Stimulated activated CD8-positive, alpha-beta memory T cell treated with anti-CD3 and anti-CD28 coated beads, Interleukin-7, amount 100 ng/mL, for 24 hours (primary cell): ENCODE results near the gene SPG11.
"Not testable (repeated sequence)": the region's sequence is repeated elsewhere in the genome, so short reads cannot be mapped to it uniquely, and the experiment has no call there.

ENCODE experiments used
- DNase-seq: peaks from one replicate; pipeline ENCODE4 v3.0.0-alpha.2; 2020; ENCODE audit warnings: low read depth

Gene SPG11

GRCh38 chr15:44606740-44607139, 56.7 kb downstream of the SPG11 start:
- DNase-seq: no peak

GRCh38 chr15:44603126-44603525, 60.3 kb downstream of the SPG11 start:
- DNase-seq: no peak

GRCh38 chr15:44598892-44599291, 64.6 kb downstream of the SPG11 start:
- DNase-seq: no peak

DNA sequence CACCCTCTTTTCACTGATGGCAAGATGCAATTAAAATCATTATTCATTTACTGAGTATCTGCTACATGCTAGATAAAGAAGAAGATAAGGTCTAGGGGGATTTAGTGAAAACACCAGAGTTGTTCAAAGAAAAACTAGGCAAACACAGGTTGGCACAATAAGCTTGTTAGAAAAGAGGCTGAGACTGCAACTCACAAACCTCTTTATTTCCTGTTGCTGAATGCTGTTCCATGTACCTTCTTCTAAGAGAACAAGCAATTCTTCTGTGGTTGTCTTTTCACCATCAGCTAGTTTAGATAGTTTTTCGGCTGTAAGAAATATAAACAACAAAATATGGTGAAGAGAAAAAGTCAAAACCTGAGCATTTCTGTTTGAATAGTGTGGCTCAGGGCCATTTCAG, 65.4 kb downstream of the SPG11 start:
- no peak for DNase-seq

DNA sequence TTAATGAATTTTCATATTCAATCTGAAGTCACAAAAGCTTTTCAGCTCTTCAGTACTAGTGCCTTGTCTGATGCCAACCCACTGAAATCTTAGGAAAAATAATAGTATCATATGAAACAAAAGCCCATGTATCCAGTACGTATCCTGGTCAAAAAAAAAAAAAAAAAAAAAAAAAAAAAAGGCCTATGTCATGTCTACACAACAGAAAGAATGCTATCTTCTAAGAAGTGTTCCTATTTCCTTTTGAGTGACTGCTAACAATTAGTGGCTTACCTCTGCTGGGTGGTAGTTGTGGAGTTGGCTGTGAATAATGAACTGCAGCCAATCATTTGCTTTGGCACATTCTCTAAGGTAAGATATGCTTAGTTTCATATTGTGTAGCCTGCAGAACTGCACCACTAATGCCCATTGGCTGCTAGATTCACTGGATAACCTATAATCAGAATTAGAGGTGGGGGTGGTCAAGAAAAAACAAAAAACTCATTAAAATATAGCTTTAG, 66.9 kb downstream of the SPG11 start:
- DNase-seq: no peak

- no peak for DNase-seq
These were observed 67.6 kb downstream of the SPG11 start for GRCh38 chr15:44595656-44596510.

- DNase-seq: no peak
These were observed 68.2 kb downstream of the SPG11 start for GRCh38 chr15:44595246-44595645.

DNA sequence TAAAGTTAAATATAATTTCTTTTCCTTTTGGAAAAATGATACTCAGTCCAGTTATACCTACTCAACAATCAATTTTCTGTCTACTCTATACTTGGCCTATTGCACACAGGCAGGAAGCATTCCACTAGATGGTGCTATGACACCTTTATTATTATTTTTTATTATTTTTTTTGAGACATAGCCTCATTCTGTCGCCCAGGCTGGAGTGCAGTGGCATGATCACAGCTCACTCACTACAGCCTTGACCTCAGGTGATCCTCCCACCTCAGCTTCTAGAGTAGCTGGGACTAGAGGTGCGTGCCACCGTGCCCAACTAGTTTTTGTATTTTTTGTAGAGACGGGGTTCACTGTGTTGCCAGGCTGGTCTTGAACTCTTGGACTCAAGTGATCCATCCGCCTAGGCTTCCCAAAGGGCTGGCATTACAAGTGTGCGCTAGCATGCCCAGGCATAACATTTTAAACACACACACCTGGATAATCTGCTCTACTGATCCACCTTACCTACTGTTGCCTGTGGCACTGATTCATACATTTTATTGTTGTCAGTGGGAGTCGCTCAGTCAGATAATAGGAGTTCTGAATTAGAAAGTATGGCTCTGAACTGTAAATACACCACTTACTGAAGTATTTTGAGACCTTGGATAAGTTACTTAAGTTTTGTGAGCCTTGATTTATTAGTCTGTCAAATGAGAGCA, 70.3 kb downstream of the SPG11 start:
- DNase-seq: no peak

DNA sequence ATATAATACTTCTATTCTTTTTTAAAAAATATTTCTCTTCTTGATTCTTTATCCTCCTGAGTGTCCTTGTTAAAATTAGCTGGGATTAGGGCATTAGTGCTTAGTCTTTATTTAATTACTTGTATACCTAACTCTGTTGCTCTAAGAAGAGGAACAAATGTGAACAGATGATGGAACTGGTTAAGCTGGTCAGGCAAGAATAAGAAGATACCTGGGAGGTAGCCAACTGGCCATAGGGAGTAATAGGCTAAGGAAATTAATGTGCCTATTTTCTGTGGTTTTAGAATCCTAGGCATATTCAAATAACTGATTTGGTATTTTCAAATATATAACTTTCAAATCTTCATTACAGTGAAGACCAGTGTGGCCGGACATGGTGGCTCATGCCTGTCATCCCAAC, 72.1 kb downstream of the SPG11 start:
- no peak for DNase-seq

DNA sequence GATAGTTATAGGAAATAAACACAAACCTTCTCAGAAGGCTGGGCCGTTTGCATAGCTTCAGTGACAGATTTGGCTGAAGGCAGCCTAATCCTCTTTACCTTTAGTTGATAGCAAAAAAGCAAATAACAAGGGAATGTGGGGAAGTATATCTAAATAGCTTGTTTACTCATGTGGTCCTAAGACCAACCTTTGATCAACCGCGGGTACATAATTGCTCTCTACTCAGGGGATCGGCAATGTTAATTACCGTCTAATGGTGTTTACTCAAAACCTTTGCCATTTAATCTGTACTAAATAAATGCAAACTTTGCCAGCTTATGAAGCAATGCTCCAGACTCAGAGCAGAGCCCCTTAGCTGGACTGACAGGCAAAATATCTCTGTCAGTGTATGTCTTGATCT, 74.9 kb downstream of the SPG11 start:
- DNase-seq: no peak

GRCh38 chr15:44585633-44586032, 77.8 kb downstream of the SPG11 start:
- DNase-seq: no peak

DNA sequence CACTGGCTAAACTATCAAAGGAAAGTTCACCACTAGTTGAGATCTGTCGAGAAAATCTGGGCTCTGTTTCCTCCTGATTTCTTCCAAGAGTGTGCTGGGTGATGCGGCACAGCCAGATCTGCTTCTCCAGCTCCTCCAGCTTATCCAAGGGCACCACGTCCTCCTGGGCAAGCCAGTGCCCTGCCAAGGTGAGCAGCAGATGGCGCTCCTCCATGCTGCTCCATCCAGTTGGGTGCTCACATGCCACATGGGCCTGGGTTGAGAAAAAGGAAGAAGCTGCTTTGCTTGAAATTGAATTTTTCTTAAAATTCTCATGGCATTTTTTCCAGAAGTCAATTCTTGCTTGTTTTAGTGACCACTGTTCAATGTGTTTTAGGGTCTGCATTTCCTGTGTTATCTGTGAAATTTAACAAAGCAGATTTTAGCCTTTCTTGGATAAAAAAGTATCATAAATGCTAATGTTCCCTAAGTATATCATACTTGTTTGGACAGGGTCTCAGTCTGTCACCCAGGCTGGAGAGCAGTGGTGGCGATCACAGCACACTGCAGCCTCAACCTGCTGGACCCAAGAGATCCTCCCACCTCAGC, 79.2 kb downstream of the SPG11 start:
- DNase-seq: peak; percentile 25

DNA sequence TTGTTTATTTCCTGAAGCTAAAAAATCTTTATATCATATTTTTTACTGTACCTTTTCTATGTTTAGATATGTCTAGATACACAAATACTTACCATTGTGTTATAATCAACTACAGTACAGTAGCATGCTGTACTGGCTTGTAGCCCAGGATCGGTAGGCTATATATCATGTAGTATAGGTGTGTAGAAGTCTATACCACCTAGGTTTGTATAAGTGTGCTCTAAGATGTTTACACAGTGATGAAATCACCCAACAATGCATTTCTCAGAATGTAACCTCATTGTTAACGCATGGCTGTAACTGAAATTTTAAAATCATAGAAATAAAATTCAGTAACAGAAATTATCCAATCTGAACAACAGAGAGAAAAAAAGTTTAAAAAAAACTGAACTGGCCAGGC, 83.4 kb downstream of the SPG11 start:
- DNase-seq: no peak

- no peak for DNase-seq
These were observed 88.7 kb downstream of the SPG11 start for GRCh38 chr15:44574734-44575133.

- DNase-seq: no peak
These were observed 90.1 kb downstream of the SPG11 start for GRCh38 chr15:44573386-44573785.

GRCh38 chr15:44570361-44570760, 93.1 kb downstream of the SPG11 start:
- DNase-seq: no peak

DNA sequence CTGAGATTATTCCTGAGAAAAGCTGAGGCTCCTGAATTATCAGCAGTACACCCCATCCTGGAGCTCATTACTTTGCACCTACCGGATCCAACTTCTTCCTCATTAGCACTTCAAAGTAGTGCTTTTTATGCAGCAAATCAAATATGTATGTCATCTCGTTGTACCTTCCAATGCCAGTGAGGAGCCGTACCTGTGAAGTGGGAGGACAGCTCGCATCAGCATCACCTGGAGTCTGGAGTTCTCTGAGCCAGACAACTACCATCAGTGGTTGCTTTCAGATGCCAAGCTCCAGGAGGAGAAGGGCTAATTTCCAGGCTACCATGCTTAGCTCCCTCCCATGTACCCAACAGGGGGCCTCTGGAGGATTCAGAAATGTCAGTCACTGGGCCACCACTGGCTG, 94.1 kb downstream of the SPG11 start:
- no peak for DNase-seq

DNA sequence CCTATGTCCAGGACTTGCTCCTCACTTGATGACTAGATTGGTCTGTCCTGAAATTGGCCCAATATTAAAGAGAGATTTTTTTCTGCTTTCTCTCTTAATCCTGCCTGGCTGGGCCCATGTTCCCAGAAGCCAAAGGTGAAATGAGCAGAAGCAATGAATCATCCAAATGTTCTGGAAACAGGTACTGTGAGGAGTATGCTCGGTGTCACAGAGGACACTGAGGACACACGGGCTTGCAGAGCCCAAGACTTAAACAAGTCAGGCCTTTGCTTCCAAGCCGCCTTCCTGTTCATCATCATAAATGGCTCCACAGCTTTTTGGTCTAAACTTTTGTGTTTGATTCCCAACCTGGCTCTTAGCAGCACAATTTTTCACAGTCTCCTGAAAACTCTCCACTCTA, 95.1 kb downstream of the SPG11 start:
- no peak for DNase-seq

- no peak for DNase-seq
These were observed 97.3 kb downstream of the SPG11 start for GRCh38 chr15:44566155-44566540.

DNA sequence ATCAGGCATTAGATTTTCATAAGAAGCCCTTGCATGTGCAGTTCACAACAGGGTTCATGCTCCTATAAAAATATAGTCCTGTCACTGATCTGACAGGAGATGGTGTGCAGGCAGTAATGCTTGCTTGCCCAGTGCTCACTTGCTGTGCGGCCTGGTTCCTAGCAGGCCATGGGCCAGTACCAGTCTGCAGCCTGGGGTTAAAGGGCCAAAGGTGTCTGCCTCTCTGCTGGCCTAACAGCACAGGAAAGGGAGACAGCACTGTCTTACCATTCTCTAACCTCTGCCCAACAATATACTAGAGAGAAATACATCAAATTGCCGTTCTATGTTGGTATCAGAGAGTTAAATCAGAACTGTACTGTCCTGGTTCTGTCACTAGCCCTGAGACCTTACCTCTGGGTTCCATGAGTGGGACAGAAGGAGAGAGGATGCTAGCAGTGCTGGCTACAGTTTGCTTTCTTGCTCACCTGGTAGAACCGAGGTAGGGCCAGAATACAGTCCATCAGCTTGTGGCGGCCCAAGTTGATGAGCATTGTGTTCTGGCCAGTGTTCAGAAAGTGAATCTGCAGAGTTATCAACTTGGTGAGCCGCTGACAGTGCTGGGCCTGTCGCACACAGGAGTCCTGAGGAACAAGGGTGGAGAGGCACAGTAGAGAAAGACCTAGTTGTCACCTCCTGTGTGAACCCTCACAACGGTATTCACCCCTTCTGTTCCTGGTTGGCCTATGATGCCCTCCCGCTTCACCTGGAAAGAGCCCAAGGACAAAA, 97.9 kb downstream of the SPG11 start:
- no peak for DNase-seq

GRCh38 chr15:44560926-44561325, 102.5 kb downstream of the SPG11 start:
- DNase-seq: not testable (repeated sequence)
